BJ (cell line): ENCODE data around the gene SF3A1. TPM values are rescaled to one million over a fixed set of nuclear protein-coding genes. Genes with fewer than 3 reads are reported as not detected.

ENCODE experiments used
- CTCF ChIA-PET: fragments of 350-600 bp; formaldehyde crosslinking; extraction: SDS; loops from one replicate; lab custom pipeline; 2021; ENCODE audit warnings: antibody characterized with exemption, inconsistent platforms; lab: Yijun Ruan, JAX
- POLR2A ChIA-PET: fragments of 300-600 bp; sonication (Branson Sonifier 250); formaldehyde crosslinking; extraction: SDS; loops from one replicate; lab custom pipeline; 2021; ENCODE audit warnings: antibody characterized with exemption; lab: Charles Lee
- DNase-seq: peaks from one replicate; pipeline ENCODE4 v3.0.0-alpha.2; 2011; ENCODE audit warnings: low read depth
- H3K27me3 ChIP-seq: 2 replicates; pipeline ENCODE4 v1.6.0; 2011; ENCODE audit warnings: low read length; ENCODE audit not compliant: control insufficient read depth, insufficient read depth
- H3K36me3 ChIP-seq: 2 replicates; pipeline ENCODE4 v1.5.1; 2011; ENCODE audit warnings: low read length; ENCODE audit not compliant: control insufficient read depth, insufficient read depth
- H3K4me3 ChIP-seq: 2 replicates; pipeline ENCODE4 v1.5.1; 2011; ENCODE audit warnings: low read depth, mild to moderate bottlenecking, control low read depth, low read length
- polyA plus RNA-seq: library from polyadenylated mRNA; depleted of rRNA; stranded (reverse); fragments of >200 nt; gene quantifications from 2 replicates; pipeline ENCODE4 v1.2.3, GENCODE V29; 2011
- TF ChIP-seq, protein P1 (sequence below): IDR thresholded peaks from 2 replicates; pipeline ENCODE4 v1.5.1; 2011; ENCODE audit warnings: low read depth, mild to moderate bottlenecking, control low read depth, inconsistent platforms, low read length, moderate library complexity; ENCODE audit not compliant: insufficient read depth

Gene SF3A1
- polyA plus RNA-seq, 1 experiment = 66.8 TPM

DNA sequence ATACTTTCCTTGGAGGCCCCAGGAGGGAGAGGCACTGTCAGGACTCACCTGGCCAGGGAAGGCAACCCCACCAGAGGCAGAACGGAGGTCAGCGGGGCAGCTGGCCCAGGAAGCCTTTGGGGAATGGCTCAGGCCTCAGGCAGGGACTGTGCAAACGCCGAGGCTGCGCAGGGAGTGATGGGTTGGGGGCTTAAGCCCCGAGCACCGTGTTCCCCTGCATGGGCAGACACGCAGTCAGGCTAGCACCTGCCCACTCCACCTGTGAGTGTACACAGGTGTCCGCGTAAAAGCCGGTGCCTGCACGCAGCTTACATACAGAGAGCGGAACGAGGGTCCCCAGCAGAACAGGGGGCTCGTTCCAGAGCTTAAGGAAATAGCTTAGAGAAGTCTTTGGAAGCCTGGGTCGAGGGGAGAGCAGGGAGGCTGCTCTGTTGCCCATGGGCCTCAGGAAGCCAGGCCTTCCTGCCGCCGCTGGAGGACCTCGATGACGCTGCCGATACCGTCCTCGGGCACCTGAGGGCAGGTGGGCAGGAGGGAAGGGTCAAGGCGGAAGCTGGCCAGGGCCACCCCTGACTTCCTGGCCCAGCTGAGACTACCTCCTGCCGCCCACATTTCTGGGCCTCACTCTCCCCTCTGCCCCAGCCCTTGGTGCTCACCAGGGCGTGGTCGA lies 71.4 kb downstream of the SF3A1 start:
- DNase-seq = no peak
- ChIA-PET CTCF (interaction anchor here (1.0 to 10.6 kb wide), 10 partner anchors 9 to 177 kb away, joined by 3 to 204 read pairs (median 8); partner anchors contain the start of genes CCDC157, RNF215, SEC14L2 and SF3A1), POLR2A (no interaction called here)
- Histone ChIP-seq H3K36me3 (peaks cover 9% of the 10 kb centered on the region), H3K27me3 (no peaks in the 10 kb centered on the region), H3K4me3 (no peak overlapping the region)
- TF ChIP-seq, protein P1, sequence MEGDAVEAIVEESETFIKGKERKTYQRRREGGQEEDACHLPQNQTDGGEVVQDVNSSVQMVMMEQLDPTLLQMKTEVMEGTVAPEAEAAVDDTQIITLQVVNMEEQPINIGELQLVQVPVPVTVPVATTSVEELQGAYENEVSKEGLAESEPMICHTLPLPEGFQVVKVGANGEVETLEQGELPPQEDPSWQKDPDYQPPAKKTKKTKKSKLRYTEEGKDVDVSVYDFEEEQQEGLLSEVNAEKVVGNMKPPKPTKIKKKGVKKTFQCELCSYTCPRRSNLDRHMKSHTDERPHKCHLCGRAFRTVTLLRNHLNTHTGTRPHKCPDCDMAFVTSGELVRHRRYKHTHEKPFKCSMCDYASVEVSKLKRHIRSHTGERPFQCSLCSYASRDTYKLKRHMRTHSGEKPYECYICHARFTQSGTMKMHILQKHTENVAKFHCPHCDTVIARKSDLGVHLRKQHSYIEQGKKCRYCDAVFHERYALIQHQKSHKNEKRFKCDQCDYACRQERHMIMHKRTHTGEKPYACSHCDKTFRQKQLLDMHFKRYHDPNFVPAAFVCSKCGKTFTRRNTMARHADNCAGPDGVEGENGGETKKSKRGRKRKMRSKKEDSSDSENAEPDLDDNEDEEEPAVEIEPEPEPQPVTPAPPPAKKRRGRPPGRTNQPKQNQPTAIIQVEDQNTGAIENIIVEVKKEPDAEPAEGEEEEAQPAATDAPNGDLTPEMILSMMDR = no peak

DNA sequence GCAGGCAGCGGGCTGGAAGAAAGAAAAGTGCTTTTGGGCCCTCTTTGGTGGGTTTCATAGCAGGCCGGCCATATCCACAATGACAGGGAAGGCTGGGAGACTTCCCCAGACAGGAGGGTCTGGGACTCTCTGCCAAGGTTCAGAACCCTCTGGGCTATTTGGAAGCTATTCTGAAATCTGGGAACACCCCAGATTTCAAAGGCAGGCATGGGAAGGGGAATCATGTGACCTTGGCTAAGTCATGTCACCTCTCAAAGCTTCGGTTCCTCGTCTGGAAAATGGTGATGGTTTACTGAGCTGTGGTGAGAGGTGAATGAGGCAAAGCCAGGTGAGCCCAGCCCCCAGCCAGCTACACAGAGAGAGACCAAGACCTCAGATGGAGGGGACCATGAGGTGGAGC lies 72.0 kb downstream of the SF3A1 start:
- no peak for DNase-seq

DNA sequence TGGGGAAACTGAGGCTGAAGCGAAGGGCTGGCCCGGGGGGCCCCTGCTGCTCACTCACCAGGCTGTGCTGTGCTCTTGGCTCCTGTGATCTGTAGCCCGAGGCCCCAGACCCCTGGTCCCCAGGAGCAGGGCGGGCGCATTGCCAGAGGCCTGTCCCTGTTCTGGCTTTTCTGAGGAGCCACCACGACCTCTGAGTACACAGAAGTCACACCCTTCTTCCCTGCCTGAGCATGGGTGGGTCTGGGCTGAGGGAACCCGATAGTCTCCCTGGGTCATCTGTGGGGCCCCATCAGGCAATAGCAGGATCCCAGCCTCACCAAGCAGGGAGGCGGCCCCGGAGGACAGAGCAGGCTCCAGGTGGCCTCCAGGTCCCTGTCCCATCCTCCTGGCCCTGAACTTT lies 72.5 kb downstream of the SF3A1 start:
- CTCF ChIA-PET = interaction anchor here (1.0 to 10.6 kb wide), 5 partner anchors 20 to 176 kb away, joined by 3 to 204 read pairs (median 5); partner anchors contain the start of genes MTFP1, RNF215 and SEC14L2
- no peak for DNase-seq
- H3K4me3 ChIP-seq = no peak overlapping the region
- TF ChIP-seq, protein P1 = no peak
- no peaks in the 10 kb centered on the region for H3K27me3 ChIP-seq
- POLR2A ChIA-PET = no interaction called here
- H3K36me3 ChIP-seq = peaks cover 9% of the 10 kb centered on the region

More for the DNA sequence above, 72.0 kb downstream of the SF3A1 start:
- ChIA-PET POLR2A (no interaction called here), CTCF (interaction anchor here (1.0 to 10.6 kb wide), 6 partner anchors 20 to 177 kb away, joined by 3 to 204 read pairs (median 32); partner anchors contain the start of genes MTFP1, RNF215, SEC14L2 and TBC1D10A)
- peaks cover 9% of the 10 kb centered on the region for H3K36me3 ChIP-seq
- TF ChIP-seq, protein P1 = no peak
- no peaks in the 10 kb centered on the region for H3K27me3 ChIP-seq
- no peak overlapping the region for H3K4me3 ChIP-seq

DNA sequence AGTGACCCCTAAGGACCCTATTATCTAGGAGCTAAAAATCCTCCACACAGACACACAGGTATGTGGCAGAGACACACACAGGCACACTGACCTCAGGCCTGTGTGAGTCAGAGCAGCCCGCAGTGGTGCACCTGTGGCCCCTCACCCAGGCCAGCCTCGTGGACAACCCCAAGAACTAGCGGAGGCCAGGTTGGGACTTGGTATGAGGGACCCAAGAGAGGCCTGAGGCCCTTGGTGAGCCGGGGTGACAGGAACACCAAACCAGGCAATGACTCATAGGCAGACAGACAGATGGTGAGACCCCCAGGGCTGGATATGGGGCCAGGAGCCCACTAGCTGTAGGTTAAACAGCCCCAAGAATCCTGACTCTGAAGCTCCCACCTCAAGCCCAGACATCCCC lies 73.4 kb downstream of the SF3A1 start:
- DNase-seq = no peak
- TF ChIP-seq, protein P1 = no peak
- Histone ChIP-seq H3K4me3 (no peak overlapping the region), H3K27me3 (no peaks in the 10 kb centered on the region), H3K36me3 (peaks cover 9% of the 10 kb centered on the region)
- ChIA-PET POLR2A (no interaction called here), CTCF (interaction anchor here (0.8 to 10.6 kb wide), 5 partner anchors 18 to 175 kb away, joined by 3 to 204 read pairs (median 5); partner anchors contain the start of genes RNF215 and SEC14L2)

DNA sequence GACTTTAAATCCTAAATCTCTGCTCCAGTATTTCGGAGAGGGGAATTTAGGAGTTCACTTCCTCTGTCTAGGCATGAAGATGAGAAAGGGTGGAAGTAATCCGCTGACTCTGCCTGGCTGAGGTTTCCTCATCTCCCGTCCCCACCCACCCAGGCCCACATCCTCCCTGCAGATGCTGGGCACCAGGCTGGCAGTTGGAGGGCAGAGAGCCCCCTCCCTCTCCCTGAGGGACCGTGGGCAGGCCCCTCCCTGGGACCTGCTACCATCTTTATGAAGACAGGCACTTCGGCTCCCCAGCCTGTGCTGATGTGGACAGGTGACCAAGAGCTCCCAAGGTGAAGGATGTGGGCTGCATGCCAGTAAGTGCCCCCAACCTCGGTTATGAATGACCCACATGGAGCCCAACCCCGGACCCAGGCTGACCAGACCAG lies 74.1 kb downstream of the SF3A1 start:
- TF ChIP-seq, protein P1 = no peak
- H3K36me3 ChIP-seq = peaks cover 9% of the 10 kb centered on the region
- H3K4me3 ChIP-seq = no peak overlapping the region
- POLR2A ChIA-PET = no interaction called here
- no peaks in the 10 kb centered on the region for H3K27me3 ChIP-seq
- DNase-seq = no peak
- CTCF ChIA-PET = interaction anchor here (0.8 to 10.6 kb wide), 6 partner anchors 13 to 106 kb away, joined by 3 to 204 read pairs (median 3); partner anchors contain the start of genes RNF215 and SEC14L2
